ENCODE data around the gene ZMYND11.

The ZMYND11 gene

GRCh38 chr10:279655-280054 is 144.4 kb downstream of the ZMYND11 start:
- peaks cover 5% of the 10 kb centered on the region; the same call in 1 of the 2 replicates for H3K4me1 ChIP-seq
- no peaks in the 10 kb centered on the region for H3K9me3 ChIP-seq
- DNase-seq: no peak
- no peaks in the 10 kb centered on the region for H3K27me3 ChIP-seq
- H3K4me3 ChIP-seq (ENCODE audit: low read depth, low read length): no peak overlapping the region
- TF ChIP-seq CTCF (IDR thresholded peaks at IDR 0.05; ENCODE audit: low read depth, low read length): 0 out of 2 replicates have a peak, but pooled peaks have one; percentile 3
- no peaks in the 10 kb centered on the region for H3K36me3 ChIP-seq

GRCh38 chr10:282294-283139 is 147.3 kb downstream of the ZMYND11 start:
- no peak for DNase-seq
- H3K4me1 ChIP-seq: no peaks in the 10 kb centered on the region
- H3K36me3 ChIP-seq: no peaks in the 10 kb centered on the region
- TF ChIP-seq CTCF (IDR thresholded peaks at IDR 0.05; ENCODE audit: low read depth, low read length): no peak
- no peak overlapping the region for H3K4me3 ChIP-seq (ENCODE audit: low read depth, low read length)
- H3K27me3 ChIP-seq: no peaks in the 10 kb centered on the region
- no peaks in the 10 kb centered on the region for H3K9me3 ChIP-seq

- Histone ChIP-seq H3K9me3 (no peaks in the 10 kb centered on the region), H3K27me3 (no peaks in the 10 kb centered on the region), H3K4me3 (ENCODE audit: low read depth, low read length) (no peak overlapping the region), H3K4me1 (no peaks in the 10 kb centered on the region), H3K36me3 (no peaks in the 10 kb centered on the region)
- no peak for TF ChIP-seq CTCF (IDR thresholded peaks at IDR 0.05; ENCODE audit: low read depth, low read length)
- no peak for DNase-seq
These were observed 147.9 kb downstream of the ZMYND11 start for GRCh38 chr10:283140-283479.

GRCh38 chr10:283916-284356 is 148.7 kb downstream of the ZMYND11 start:
- DNase-seq: no peak
- no peak for TF ChIP-seq CTCF (IDR thresholded peaks at IDR 0.05; ENCODE audit: low read depth, low read length)
- Histone ChIP-seq H3K9me3 (no peaks in the 10 kb centered on the region), H3K36me3 (no peaks in the 10 kb centered on the region), H3K4me1 (no peaks in the 10 kb centered on the region), H3K4me3 (ENCODE audit: low read depth, low read length) (no peak overlapping the region), H3K27me3 (no peaks in the 10 kb centered on the region)

GRCh38 chr10:285216-285615 is 150.0 kb downstream of the ZMYND11 start:
- Histone ChIP-seq H3K4me1 (no peaks in the 10 kb centered on the region), H3K27me3 (no peaks in the 10 kb centered on the region), H3K4me3 (ENCODE audit: low read depth, low read length) (no peak overlapping the region), H3K9me3 (no peaks in the 10 kb centered on the region), H3K36me3 (no peaks in the 10 kb centered on the region)
- TF ChIP-seq CTCF (IDR thresholded peaks at IDR 0.05; ENCODE audit: low read depth, low read length): no peak
- no peak for DNase-seq

- Histone ChIP-seq H3K27me3 (no peaks in the 10 kb centered on the region), H3K36me3 (no peaks in the 10 kb centered on the region), H3K4me3 (ENCODE audit: low read depth, low read length) (no peak overlapping the region), H3K4me1 (no peaks in the 10 kb centered on the region), H3K9me3 (no peaks in the 10 kb centered on the region)
- no peak for TF ChIP-seq CTCF (IDR thresholded peaks at IDR 0.05; ENCODE audit: low read depth, low read length)
- no peak for DNase-seq
These were observed 151.9 kb downstream of the ZMYND11 start for GRCh38 chr10:287026-287709.
